HG02943 (cell line): ENCODE data around the gene CHST8.
"Not testable (repeated sequence)": the region's sequence is repeated elsewhere in the genome, so short reads cannot be mapped to it uniquely, and the experiment has no call there.

Experiments
- ATAC-seq: cut with Tn5 transposase; IDR thresholded peaks from one replicate; pipeline ENCODE4 v1.9.1; 2021; ENCODE audit warnings: mild to moderate bottlenecking, low read depth, moderate library complexity; ENCODE audit not compliant: unreplicated experiment

CHST8 gene, protein sequence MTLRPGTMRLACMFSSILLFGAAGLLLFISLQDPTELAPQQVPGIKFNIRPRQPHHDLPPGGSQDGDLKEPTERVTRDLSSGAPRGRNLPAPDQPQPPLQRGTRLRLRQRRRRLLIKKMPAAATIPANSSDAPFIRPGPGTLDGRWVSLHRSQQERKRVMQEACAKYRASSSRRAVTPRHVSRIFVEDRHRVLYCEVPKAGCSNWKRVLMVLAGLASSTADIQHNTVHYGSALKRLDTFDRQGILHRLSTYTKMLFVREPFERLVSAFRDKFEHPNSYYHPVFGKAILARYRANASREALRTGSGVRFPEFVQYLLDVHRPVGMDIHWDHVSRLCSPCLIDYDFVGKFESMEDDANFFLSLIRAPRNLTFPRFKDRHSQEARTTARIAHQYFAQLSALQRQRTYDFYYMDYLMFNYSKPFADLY

DNA sequence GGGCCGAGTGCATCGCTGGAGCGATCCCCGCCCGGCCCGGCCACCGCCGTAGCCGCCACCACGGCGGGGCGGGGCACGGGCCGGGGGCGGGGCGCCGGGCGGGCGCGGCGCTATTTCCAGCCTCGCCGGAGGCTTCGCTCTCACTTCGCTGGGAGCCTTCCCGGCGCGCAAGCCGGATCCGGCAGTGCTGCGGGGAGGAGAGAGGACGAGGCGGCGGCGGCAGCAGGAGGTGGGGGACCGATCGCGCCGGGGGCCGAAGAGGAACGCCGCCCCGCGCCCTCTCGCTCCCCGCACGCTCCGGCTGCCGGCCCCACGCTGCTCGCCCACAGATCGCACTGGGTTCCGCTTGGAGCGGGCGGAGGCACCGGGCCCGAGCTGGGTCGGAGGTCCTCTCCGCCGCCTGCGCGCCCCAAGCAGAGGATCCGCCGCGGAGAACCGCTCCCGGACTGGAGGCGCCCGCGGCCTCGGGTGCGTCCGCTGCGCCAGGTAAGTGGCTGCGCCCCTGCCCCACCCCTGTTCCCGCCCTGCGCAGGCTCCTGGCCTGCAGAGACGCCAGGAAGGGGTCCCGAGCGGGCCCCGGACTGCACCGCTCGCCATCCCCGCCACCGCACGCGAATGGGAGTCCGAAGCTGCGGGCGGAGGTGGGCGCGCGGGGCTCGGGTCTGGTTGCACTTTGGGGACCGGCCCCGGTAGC, at the start of gene CHST8:
CHST8 (plus strand) TSS at position 143 of the 694 bp plus-strand sequence. CDS start 67,309 bp downstream, outside the sequence.
- ATAC-seq = no peak

DNA sequence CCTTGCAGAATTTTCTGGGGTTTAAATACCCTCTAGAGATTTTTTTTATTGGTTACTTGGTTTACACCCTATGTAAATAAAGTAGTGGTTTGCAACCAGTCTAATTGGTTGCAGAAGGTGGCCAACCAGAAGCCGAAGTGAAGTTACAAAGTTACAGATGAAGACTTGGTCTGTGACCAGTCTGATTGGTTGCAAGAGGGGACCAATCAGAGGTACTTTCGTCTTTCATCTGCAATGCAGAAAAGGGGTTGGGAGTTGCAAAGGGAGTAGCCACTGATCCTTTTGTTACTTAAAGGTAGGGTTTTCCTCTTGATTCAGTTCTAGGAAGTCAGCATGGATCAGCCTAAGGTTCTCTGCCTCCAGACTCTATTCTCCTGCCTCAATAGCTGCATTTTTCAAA, 48.8 kb upstream of the CHST8 start:
- ATAC-seq = no peak

DNA sequence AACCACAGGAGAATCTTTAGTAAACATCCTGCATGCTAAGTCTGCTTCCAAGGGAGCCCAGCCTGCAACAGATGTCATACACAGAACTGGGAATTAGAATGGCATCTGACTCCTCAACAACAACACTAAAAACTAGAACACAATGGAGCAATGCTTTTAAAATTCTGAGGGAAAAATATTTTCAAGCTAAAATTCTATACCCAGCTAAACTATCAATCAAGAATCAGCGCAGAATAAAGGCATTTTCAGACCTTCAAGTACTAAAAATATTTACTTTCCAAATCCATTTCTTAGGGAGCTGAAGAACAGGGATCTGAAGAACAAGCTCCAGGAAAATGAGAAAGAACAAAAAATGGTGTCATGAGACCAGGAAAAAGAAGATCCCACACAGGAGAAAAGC, 46.9 kb upstream of the CHST8 start:
- no peak for ATAC-seq

GRCh38 chr19:33578697-33579096, 43.1 kb upstream of the CHST8 start:
- ATAC-seq = no peak

DNA sequence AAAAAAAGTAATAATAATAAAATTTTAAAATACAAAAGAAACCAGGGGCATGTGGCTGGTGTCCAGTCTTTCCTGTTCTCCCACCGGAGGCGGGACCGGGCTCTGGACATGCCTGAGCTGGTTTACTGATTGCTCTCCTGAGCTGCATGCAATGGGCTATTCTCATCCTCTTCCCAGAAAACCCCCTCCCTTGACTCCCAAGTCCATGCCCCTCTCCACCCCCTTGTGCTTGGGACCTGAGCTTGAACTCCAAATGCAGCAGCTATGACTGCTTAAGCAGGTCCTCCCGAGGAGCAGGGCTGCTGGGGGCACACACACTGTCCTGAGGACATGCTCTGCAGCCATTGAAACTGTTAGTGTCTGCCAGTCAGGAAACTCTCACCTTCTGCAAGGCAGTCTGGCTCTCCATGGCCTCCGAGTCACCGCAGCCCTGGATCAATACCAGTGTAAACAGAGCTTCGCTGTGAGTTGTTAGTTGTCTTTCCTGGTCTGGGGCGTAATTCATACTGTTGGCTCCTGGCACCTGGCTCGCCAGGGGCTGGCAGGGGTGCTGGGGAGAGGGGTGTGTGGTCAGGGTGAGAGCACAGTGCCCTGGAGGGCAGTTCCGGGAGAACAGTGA, 41.6 kb upstream of the CHST8 start:
- no peak for ATAC-seq

DNA sequence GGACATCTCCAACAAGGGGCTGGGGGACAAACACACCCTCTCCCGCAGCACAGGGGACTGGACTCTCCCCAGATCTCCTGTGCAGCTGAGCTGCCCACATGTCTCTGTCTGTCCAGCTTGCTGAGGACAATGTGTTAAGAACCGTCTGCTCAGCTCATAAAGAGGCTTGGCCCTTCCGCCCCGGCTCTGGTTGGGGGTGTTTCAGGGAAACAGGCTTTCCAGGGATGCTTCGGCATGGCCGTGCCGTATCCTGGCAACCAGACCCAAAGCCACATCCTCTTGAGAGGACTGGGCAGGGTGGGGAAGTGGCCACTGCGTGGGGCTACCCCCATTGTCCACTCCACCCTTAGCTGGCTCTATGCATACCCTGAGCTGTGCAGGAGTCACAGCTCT, 41.1 kb upstream of the CHST8 start:
- no peak for ATAC-seq

DNA sequence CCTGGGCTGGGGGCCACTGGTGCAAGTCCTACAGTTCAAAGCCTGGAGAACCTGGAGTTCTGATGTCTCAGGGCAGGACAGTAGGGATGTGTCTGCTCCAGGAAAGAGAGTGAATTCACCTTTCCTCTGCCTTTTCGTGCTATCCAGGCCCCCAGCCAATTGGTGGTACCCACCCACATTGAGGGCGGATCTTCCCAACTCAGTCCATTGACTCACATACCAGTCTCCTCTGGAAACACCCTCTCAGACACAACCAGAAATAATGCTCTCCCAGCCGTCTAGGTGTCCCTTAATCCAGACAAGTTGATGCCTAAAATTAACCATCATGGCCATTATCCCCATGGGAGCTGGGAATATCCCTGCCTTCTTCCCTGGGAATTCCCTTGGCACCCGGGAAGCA, 38.8 kb upstream of the CHST8 start:
- no peak for ATAC-seq

- ATAC-seq = no peak
Observed at GRCh38 chr19:33587150-33587549, 34.6 kb upstream of the CHST8 start.

GRCh38 chr19:33590224-33590623, 31.5 kb upstream of the CHST8 start:
- no peak for ATAC-seq

DNA sequence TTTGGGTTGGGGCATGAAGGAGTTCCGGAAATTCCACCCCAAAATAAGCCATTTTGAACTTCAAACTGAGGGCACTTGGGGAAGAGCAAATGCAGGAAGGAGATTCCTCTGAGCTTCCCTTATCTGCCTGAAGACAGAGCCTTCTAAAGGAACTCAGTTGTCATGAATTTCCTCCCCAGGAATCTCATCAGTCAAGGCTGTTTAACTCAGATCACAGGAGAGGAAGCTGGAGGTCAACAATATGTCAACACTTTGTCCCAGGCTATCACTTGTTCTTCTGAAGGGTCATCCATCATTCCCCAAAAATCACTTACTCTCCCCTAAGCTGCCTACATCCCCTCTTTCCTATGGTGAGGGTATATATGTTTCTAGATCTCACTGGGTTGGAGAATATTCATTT, 26.0 kb upstream of the CHST8 start:
- no peak for ATAC-seq

GRCh38 chr19:33601583-33601982, 20.2 kb upstream of the CHST8 start:
- no peak for ATAC-seq

- ATAC-seq = no peak
Observed at GRCh38 chr19:33602576-33603204, 19.1 kb upstream of the CHST8 start.

GRCh38 chr19:33603377-33603776, 18.4 kb upstream of the CHST8 start:
- ATAC-seq = no peak

DNA sequence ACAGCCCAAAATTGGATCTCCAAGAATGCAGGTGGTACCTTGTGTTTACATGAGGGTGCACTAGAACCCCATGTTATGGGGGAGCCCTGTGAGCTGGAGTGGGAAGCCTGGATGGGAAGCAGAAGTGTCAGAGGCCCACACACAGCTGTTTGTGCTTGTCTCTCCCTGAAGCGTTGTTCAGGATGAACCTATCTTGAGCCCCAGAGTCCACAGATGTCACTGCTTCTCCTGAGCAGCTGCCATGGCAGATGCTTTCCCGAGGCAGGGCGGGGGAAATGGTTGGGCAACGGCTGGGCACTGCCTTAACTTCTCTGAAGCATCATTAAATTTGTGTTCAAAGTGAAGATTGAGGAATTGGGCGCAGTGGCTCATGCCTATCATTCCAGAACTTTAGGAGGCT, 17.1 kb upstream of the CHST8 start:
- no peak for ATAC-seq

DNA sequence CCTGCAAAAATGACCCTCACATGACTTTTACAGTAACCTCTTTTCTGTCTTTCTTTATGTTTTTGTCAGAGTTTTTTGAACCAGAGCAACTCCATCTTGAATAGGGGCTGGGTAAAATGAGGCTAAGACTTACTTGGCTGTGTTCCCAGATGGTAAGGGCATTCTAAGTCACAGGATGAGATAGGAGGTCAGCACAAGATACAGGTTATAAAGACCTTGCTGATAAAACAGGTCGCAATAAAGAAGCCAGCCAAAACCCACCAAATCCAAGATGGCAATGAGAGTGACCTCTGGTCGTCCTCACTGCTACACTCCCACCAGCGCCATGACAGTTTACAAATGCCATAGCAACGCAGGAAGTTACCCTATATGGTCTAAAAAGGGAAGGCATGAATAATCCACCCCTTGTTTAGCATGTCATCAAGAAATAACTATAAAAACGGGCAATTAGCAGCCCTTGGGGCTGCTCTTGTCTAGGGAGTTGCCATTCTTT, 15.9 kb upstream of the CHST8 start:
- not testable (repeated sequence) for ATAC-seq

DNA sequence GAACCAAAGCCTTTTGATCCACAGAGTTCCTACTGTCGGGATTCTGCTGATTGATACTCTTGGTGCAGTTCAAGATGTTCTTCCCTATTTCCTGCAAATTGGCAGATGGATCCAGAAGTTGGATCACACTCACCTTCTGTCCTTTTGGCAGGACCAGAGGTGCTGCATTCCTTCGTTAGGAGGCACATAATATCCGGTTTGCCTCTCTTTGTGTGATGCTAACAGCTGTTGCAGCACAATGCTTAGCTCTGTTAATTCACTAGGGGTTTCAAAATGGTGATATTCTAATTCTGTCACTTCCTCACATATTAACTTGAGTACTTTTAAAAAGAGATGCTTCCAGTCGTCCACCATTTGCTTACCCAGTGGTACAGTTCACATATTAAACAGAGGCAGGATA, 15.2 kb upstream of the CHST8 start:
- no peak for ATAC-seq

DNA sequence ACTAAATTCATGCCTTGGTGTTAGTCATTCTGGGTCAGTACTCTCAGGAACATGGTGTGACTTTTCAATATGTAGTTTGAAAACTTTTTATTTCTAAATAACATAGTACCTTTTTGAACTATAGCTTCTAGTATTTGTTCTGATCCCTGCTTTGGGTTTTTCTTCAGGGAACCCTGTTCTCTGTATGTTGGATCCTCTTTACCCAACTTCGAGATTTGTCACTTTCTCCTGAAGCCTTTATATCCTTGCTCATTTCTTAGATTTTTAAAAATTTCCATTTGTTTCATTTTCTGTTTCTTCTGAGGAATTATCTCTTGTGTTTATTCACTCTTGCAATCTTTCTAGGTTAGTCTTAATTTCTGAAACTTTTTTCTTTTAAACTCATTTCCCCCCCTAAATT, 12.4 kb upstream of the CHST8 start:
- no peak for ATAC-seq

DNA sequence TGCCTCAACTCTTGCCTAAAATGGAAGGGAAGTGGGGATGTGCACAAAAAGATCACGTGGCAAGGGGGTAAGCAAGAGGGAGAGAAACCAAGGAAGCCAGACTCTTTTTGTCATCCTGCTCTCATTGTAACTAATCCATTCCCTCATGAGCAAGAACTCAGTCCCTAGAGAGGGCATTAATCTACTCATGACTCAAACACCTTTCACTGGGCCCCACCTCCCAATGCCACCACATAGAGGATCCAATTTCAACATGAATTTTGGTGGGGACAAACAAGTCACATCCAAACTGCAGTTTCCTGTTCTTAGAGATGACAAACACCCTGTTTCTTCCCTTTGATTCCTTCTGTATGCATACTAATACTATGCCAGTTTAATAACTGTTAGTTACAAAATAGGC, 11.2 kb upstream of the CHST8 start:
- ATAC-seq = no peak

DNA sequence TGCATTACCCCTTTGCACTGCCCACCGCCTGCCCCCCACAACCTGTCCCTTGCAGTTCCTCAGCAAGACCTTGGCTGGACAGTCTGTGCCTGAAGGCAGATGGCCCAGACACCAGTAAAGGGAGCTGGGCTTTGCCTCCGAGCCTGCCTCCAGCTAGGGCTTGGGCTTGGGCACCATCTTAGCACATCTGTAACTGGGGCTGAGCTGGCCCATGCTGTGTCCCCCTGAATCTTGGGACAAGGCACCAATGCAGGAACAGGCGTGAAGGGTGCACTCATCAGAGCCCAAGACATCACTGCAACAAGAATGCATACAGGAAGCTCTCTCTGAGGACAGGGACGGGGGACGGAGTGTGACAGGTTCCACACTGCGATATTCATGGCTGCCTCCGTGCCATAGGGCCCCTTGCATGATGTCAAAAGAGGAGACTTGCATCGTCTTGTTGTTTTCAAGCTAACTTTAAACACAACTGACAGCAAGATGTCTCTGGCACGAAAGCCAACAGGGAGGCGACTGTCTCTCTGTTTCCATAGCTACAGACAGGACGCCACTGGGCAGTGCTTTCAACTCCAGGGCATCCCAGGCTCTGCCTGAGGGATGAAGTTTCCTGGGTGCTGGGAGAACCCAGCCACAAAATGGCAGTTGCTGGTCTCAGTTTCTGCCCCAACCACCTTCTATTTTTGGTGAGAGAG, 8.7 kb upstream of the CHST8 start:
- no peak for ATAC-seq

DNA sequence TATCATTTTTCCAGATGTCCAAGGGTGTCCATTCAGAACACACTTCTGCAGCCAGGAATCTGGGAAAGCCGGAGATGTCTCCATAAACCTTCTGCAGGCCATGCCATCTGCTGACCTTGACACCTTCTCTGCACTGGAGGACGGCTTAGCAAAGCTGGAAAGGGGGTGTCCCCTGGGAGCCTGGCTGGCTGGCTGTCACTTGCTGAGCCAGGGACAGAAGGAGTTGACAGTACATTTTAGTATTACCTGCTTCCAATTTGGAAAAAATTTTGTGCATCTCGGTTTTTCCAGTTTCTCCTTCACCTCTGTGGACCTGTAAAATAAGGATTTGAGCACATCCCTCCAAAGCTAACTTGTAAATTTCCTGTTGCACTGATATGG, 8.1 kb upstream of the CHST8 start:
- no peak for ATAC-seq
